SU-DHL-6 (cell line): ENCODE results near the gene MYF5.

Experiments used
- H2AFZ ChIP-seq: fragments of 200-600 bp; sonication (generic); 2 replicates; pipeline ENCODE4 v1.6.1; 2014; ENCODE audit warnings: low read depth, mild to moderate bottlenecking, moderate library complexity, mixed read lengths, antibody characterized with exemption, low read length; ENCODE audit not compliant: severe bottlenecking
- H3F3A ChIP-seq: fragments of 200-600 bp; shearing (Covaris generic); 2 replicates; pipeline ENCODE4 v1.6.0; 2016; ENCODE audit warnings: antibody characterized with exemption, mild to moderate bottlenecking; ENCODE audit not compliant: insufficient read depth
- H3K27ac ChIP-seq: fragments of 200-600 bp; sonication (generic); 2 replicates; pipeline ENCODE4 v1.5.1; 2016; ENCODE audit warnings: low read depth, mild to moderate bottlenecking, low read length, moderate library complexity, mixed read lengths
- H3K27me3 ChIP-seq: fragments of 200-600 bp; sonication (generic), shearing (Covaris generic); 2 replicates; pipeline ENCODE4 v1.6.0; 2014; ENCODE audit warnings: mild to moderate bottlenecking, low read length
- H3K36me3 ChIP-seq: fragments of 200-600 bp; sonication (generic); 2 replicates; pipeline ENCODE4 v1.6.1; 2014; ENCODE audit warnings: mild to moderate bottlenecking, low read length, mixed read lengths
- H3K4me2 ChIP-seq: fragments of 300-600, 200-600 bp; shearing (Covaris generic), sonication (generic); 2 replicates; pipeline ENCODE4 v1.6.0; 2014; ENCODE audit warnings: low read length, low read depth, mild to moderate bottlenecking; ENCODE audit not compliant: poor library complexity, severe bottlenecking
- H3K4me3 ChIP-seq: fragments of 200-600 bp; sonication (generic); 2 replicates; pipeline ENCODE4 v1.5.1; 2014; ENCODE audit warnings: antibody characterized with exemption, low read length, mild to moderate bottlenecking, mixed read lengths; ENCODE audit not compliant: insufficient read depth, poor library complexity, severe bottlenecking
- H3K79me2 ChIP-seq: fragments of 200-600 bp; sonication (generic); 2 replicates; pipeline ENCODE4 v1.6.1; 2014; ENCODE audit warnings: mild to moderate bottlenecking, low read length, moderate library complexity; ENCODE audit not compliant: insufficient read depth
- H3K9ac ChIP-seq: fragments of 200-600 bp; sonication (generic); 2 replicates; pipeline ENCODE4 v1.7.0; 2014; ENCODE audit warnings: mild to moderate bottlenecking, low read length
- H3K9me2 ChIP-seq: fragments of 200-600 bp; sonication (generic); replicated peaks from 2 replicates; pipeline ENCODE4 v1.6.1; 2014; ENCODE audit warnings: low read length; ENCODE audit not compliant: insufficient read depth
- H3K9me3 ChIP-seq: fragments of 200-600 bp; sonication (generic); 2 replicates; pipeline ENCODE4 v1.6.1; 2014; ENCODE audit warnings: low read length, mixed read lengths; ENCODE audit not compliant: insufficient read depth
- H4K20me1 ChIP-seq: fragments of 200-600 bp; sonication (generic); 2 replicates; pipeline ENCODE4 v1.6.1; 2014; ENCODE audit warnings: low read depth, mild to moderate bottlenecking, antibody characterized with exemption, low read length, moderate library complexity, mixed read lengths
- CTCF ChIP-seq: fragments of 200-600 bp; sonication (generic); IDR thresholded peaks from one replicate; pipeline ENCODE4 v1.5.1; 2017; ENCODE audit warnings: antibody characterized with exemption, mild to moderate bottlenecking, low read length, moderate library complexity; ENCODE audit not compliant: insufficient read depth, poor library complexity, severe bottlenecking
- EZH2phosphoT487 ChIP-seq: fragments of 200-600 bp; sonication (generic), shearing (Covaris generic); conservative IDR thresholded peaks from 2 replicates; pipeline ENCODE4 v1.6.1; 2018; ENCODE audit warnings: mild to moderate bottlenecking, antibody characterized with exemption, low read length, moderate library complexity, mixed read lengths

The MYF5 gene

GRCh38 chr12:80714846-80715245, 1.9 kb upstream of the MYF5 start:
- Histone ChIP-seq H3K9me3 (no peaks in the 10 kb centered on the region), H3K4me3 (no peak overlapping the region)

GRCh38 chr12:80715713-80716249, 931 bp upstream of the MYF5 start:
- Histone ChIP-seq H3K27ac (no peak overlapping the region), H3F3A (no peaks in the 10 kb centered on the region), H3K4me3 (no peak overlapping the region)

More at GRCh38 chr12:80714846-80715245, 1.9 kb upstream of the MYF5 start:
- H3K4me2 ChIP-seq, result no peak overlapping the region
- no peak overlapping the region for H3K9ac ChIP-seq
- H3F3A ChIP-seq, result no peaks in the 10 kb centered on the region
- no peaks in the 10 kb centered on the region for H4K20me1 ChIP-seq
- no peak overlapping the region for H3K27ac ChIP-seq
- H3K79me2 ChIP-seq, result no peaks in the 10 kb centered on the region
- TF ChIP-seq CTCF (no peak), EZH2phosphoT487 (no peak)
- H3K36me3 ChIP-seq, result no peaks in the 10 kb centered on the region
- H3K9me2 ChIP-seq, result no peaks in the 10 kb centered on the region
- H2AFZ ChIP-seq, result no peak overlapping the region
- no peaks in the 10 kb centered on the region for H3K27me3 ChIP-seq

GRCh38 chr12:80717856-80718255, 1.1 kb downstream of the MYF5 start:
- Histone ChIP-seq H3K79me2 (no peaks in the 10 kb centered on the region), H2AFZ (no peak overlapping the region), H3K36me3 (no peaks in the 10 kb centered on the region), H3K9ac (no peak overlapping the region), H3K9me3 (no peaks in the 10 kb centered on the region), H3K4me3 (no peak overlapping the region), H3K9me2 (no peaks in the 10 kb centered on the region), H3K4me2 (no peak overlapping the region), H3F3A (no peaks in the 10 kb centered on the region), H4K20me1 (no peaks in the 10 kb centered on the region), H3K27me3 (no peaks in the 10 kb centered on the region), H3K27ac (no peak overlapping the region)
- no peak for TF ChIP-seq EZH2phosphoT487
- no peak for TF ChIP-seq CTCF

More at GRCh38 chr12:80715713-80716249, 931 bp upstream of the MYF5 start:
- Histone ChIP-seq H3K9ac (no peak overlapping the region), H3K27me3 (no peaks in the 10 kb centered on the region), H3K4me2 (no peak overlapping the region), H3K36me3 (no peaks in the 10 kb centered on the region), H3K9me3 (no peaks in the 10 kb centered on the region), H3K79me2 (no peaks in the 10 kb centered on the region), H2AFZ (no peak overlapping the region), H4K20me1 (no peaks in the 10 kb centered on the region), H3K9me2 (no peaks in the 10 kb centered on the region)
- no peak for TF ChIP-seq EZH2phosphoT487

GRCh38 chr12:80720516-80720915, 3.8 kb downstream of the MYF5 start:
- H3K9me3 ChIP-seq, result no peaks in the 10 kb centered on the region
- no peaks in the 10 kb centered on the region for H3K9me2 ChIP-seq
- no peak overlapping the region for H2AFZ ChIP-seq
- no peak overlapping the region for H3K9ac ChIP-seq
- no peak overlapping the region for H3K4me2 ChIP-seq
- H4K20me1 ChIP-seq, result no peaks in the 10 kb centered on the region
- no peak overlapping the region for H3K27ac ChIP-seq
- no peaks in the 10 kb centered on the region for H3K36me3 ChIP-seq
- H3K4me3 ChIP-seq, result no peak overlapping the region
- no peaks in the 10 kb centered on the region for H3K79me2 ChIP-seq
- no peaks in the 10 kb centered on the region for H3K27me3 ChIP-seq
- TF ChIP-seq EZH2phosphoT487, result no peak
- no peak for TF ChIP-seq CTCF
- no peaks in the 10 kb centered on the region for H3F3A ChIP-seq
